ENCODE measurements around the gene NCS1.

DNA sequence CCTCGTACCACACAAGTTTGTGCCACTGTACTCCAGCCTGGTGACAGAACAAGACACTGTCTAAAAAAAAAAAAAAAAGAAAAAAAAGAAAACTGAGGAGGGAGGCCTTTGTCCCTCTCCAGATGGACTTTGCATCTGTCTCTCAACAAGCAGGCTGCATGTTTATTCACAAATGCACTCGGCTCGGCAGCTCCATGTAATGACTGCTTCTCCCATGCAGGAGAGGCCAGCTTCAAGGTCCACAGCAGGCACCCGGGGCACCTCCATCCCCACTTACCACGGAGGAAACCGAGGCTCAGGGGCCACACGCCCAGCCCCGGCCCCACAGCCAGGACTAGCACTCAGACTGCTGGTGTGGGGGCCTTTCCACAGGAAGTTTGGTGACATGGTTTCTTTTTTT is 13.1 kb upstream of the NCS1 start:
- no peak for TF ChIP-seq BRCA1 (IDR thresholded peaks at IDR 0.05; ENCODE audit: low read depth, low read length)
- TF ChIP-seq ZNF274 (IDR thresholded peaks at IDR 0.05; ENCODE audit: borderline replicate concordance, extremely low read depth, low read length) = no peak
- TF ChIP-seq, protein P1, sequence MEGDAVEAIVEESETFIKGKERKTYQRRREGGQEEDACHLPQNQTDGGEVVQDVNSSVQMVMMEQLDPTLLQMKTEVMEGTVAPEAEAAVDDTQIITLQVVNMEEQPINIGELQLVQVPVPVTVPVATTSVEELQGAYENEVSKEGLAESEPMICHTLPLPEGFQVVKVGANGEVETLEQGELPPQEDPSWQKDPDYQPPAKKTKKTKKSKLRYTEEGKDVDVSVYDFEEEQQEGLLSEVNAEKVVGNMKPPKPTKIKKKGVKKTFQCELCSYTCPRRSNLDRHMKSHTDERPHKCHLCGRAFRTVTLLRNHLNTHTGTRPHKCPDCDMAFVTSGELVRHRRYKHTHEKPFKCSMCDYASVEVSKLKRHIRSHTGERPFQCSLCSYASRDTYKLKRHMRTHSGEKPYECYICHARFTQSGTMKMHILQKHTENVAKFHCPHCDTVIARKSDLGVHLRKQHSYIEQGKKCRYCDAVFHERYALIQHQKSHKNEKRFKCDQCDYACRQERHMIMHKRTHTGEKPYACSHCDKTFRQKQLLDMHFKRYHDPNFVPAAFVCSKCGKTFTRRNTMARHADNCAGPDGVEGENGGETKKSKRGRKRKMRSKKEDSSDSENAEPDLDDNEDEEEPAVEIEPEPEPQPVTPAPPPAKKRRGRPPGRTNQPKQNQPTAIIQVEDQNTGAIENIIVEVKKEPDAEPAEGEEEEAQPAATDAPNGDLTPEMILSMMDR (IDR thresholded peaks at IDR 0.05; ENCODE audit: control extremely low read depth in 1 of 3, insufficient read depth in 1 of 3, low read depth in 1 of 3, low read length in 3 of 3) = no peak
- TF ChIP-seq GABPA (IDR thresholded peaks at IDR 0.05; ENCODE audit: borderline replicate concordance, insufficient read depth, low read length) = no peak
- TF ChIP-seq, protein P2, sequence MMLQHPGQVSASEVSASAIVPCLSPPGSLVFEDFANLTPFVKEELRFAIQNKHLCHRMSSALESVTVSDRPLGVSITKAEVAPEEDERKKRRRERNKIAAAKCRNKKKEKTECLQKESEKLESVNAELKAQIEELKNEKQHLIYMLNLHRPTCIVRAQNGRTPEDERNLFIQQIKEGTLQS (IDR thresholded peaks at IDR 0.05; ENCODE audit: insufficient read depth, low read depth, low read length) = no peak
- no peak for TF ChIP-seq ASH2L (IDR thresholded peaks at IDR 0.05; ENCODE audit: low read length)
- TF ChIP-seq HDAC2 (IDR thresholded peaks at IDR 0.05; ENCODE audit: borderline replicate concordance in 1 of 2, low read depth in 2 of 2, low read length in 2 of 2) = no peak
- no peak for TF ChIP-seq TAF1 (IDR thresholded peaks at IDR 0.05; ENCODE audit: low read depth, low read length)
- no peak for TF ChIP-seq KDM1A (IDR thresholded peaks at IDR 0.05; ENCODE audit: borderline replicate concordance, low read length)
- TF ChIP-seq CBX5 (IDR thresholded peaks at IDR 0.05; ENCODE audit: low read depth, low read length) = no peak
- no peak for TF ChIP-seq JUND (IDR thresholded peaks at IDR 0.05; ENCODE audit: low read length)

Measured in H1 (cell line).